Measurements from ENCODE around the gene PHF2. TPM values are rescaled to one million over a fixed set of nuclear protein-coding genes. Genes with fewer than 3 reads are reported as not detected.

The PHF2 gene
- total and polyA plus RNA-seq, 2 of the 4 experiments (the other 2 are of a cell fraction): 5.9 to 9.5 TPM

DNA sequence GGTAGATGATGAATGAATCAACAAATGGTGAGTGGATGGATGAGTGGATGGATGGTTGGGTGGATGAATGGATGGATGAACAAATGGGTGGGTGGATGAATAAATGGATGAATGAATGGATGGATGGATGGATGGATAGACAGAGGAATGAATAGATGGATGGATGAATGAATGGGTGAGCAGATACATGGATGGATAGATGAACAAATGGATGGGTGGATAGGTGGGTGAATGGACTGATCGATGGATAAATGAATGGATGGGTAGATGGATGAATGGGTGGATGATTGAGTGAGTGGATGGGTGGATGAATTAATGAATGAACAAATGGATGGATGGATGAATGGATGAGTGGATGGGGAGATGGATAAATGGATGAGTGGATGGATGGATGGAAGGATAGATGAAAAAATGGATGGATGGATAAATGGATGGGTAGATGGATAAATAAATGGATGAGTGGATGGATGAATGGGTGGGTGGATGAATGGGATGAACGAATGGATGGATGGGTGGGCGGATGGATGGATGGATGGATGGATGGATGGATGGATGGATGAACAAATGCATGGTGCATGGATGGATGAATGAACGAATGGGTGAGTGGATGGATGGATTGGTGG lies 85.7 kb downstream of the PHF2 start:
- no peak overlapping the region for H2AK9ac ChIP-seq (replicated peaks; ENCODE audit: low read depth, low read length, poor library complexity)
- peaks cover 4% of the 10 kb centered on the region; the same call in 1 of the 2 replicates for H3K9me1 ChIP-seq (ENCODE audit: insufficient read depth, low read length)
- dilution Hi-C loops (cut with HindIII; ENCODE audit: low sequenced_read_pairs, unreplicated experiment) (no loop called here), intact Hi-C loops (cut with micrococcal nuclease) (no loop called here), in situ Hi-C loops (cut with MboI; ENCODE audit: low sequenced_read_pairs) (no loop called here)
- no peak overlapping the region for H4K91ac ChIP-seq (ENCODE audit: insufficient read depth, low read depth, low read length)
- no peak overlapping the region for H2AFZ ChIP-seq (replicated peaks; ENCODE audit: low read length, poor library complexity)
- no peak overlapping the region for H3K14ac ChIP-seq (replicated peaks; ENCODE audit: low read depth, low read length)
- H3K4me2 ChIP-seq (ENCODE audit: low read depth, low read length): no peak overlapping the region
- no peaks in the 10 kb centered on the region; the same call in 1 of the 2 replicates for H4K20me1 ChIP-seq (ENCODE audit: insufficient read depth, low read length)
- ATAC-seq (ENCODE audit: low read depth) (no peak), DNase-seq (no peak)
- POLR2A ChIA-PET (ENCODE audit: unreplicated experiment): no interaction called here
- CTCF ChIA-PET: no interaction called here
- no peak overlapping the region for H3K18ac ChIP-seq (ENCODE audit: low read depth, low read length)
- H4K5ac ChIP-seq (ENCODE audit: low read depth, low read length): no peak overlapping the region
- H2BK20ac ChIP-seq (ENCODE audit: low read depth, low read length): no peak overlapping the region
- H3K79me1 ChIP-seq (ENCODE audit: low read depth in 1 of 2, low read length in 2 of 2): no peaks in the 10 kb centered on the region; a peak in 1 of 4 replicates
- 100% methylated on average over 2 to 4 of the region's 4 CpGs for WGBS, 2 experiments (ENCODE audit: extremely low coverage in 2 of 2, insufficient read length in 1 of 2)
- H3K56ac ChIP-seq (ENCODE audit: extremely low read depth, insufficient read depth, low read length): no peak overlapping the region
- no peak overlapping the region for H2BK120ac ChIP-seq (ENCODE audit: low read depth, low read length)
- no peak overlapping the region for H3K9ac ChIP-seq (ENCODE audit: low read depth, low read length)
- no peaks in the 10 kb centered on the region for H3K27me3 ChIP-seq (ENCODE audit: control insufficient read depth, insufficient read depth, low read length)
- H3K36me3 ChIP-seq (ENCODE audit: control insufficient read depth, insufficient read depth, low read length): peaks cover 51% of the 10 kb centered on the region
- no peaks in the 10 kb centered on the region for H3K4me1 ChIP-seq (ENCODE audit: control insufficient read depth, insufficient read depth, low read length)
- TF ChIP-seq FOS (IDR thresholded peaks at IDR 0.05; ENCODE audit: low read depth, low read length): no peak
- no peak for TF ChIP-seq POLR2A (IDR thresholded peaks at IDR 0.05; ENCODE audit: low read depth, low read length)
- TF ChIP-seq MAFK (IDR thresholded peaks at IDR 0.05; ENCODE audit: low read depth, low read length): no peak
- no peak for TF ChIP-seq MAZ (IDR thresholded peaks at IDR 0.05; ENCODE audit: borderline replicate concordance, low read depth, low read length)
- no peak for TF ChIP-seq BHLHE40 (IDR thresholded peaks at IDR 0.05; ENCODE audit: low read depth, low read length)
- no peak for TF ChIP-seq RFX5 (IDR thresholded peaks at IDR 0.05; ENCODE audit: low read depth, low read length)
- no peak for TF ChIP-seq CHD1 (IDR thresholded peaks at IDR 0.05; ENCODE audit: low read depth, low read length)
- TF ChIP-seq, protein P1, sequence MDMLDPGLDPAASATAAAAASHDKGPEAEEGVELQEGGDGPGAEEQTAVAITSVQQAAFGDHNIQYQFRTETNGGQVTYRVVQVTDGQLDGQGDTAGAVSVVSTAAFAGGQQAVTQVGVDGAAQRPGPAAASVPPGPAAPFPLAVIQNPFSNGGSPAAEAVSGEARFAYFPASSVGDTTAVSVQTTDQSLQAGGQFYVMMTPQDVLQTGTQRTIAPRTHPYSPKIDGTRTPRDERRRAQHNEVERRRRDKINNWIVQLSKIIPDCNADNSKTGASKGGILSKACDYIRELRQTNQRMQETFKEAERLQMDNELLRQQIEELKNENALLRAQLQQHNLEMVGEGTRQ (IDR thresholded peaks at IDR 0.05; ENCODE audit: low read depth, low read length): no peak
- TF ChIP-seq RAD21 (IDR thresholded peaks at IDR 0.05; ENCODE audit: low read length): no peak
- TF ChIP-seq NFE2L2 (IDR thresholded peaks at IDR 0.05; ENCODE audit: low read depth, low read length): no peak
- TF ChIP-seq, protein P2, sequence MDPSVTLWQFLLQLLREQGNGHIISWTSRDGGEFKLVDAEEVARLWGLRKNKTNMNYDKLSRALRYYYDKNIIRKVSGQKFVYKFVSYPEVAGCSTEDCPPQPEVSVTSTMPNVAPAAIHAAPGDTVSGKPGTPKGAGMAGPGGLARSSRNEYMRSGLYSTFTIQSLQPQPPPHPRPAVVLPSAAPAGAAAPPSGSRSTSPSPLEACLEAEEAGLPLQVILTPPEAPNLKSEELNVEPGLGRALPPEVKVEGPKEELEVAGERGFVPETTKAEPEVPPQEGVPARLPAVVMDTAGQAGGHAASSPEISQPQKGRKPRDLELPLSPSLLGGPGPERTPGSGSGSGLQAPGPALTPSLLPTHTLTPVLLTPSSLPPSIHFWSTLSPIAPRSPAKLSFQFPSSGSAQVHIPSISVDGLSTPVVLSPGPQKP (IDR thresholded peaks at IDR 0.05; ENCODE audit: borderline replicate concordance, low read depth, low read length): no peak
- TF ChIP-seq CEBPB (IDR thresholded peaks at IDR 0.05; ENCODE audit: low read depth, low read length): no peak
- no peak for TF ChIP-seq SMC3 (IDR thresholded peaks at IDR 0.05; ENCODE audit: low read depth, low read length)
- TF ChIP-seq MXI1 (IDR thresholded peaks at IDR 0.05; ENCODE audit: borderline replicate concordance, low read depth, low read length): no peak
- TF ChIP-seq, protein P3, sequence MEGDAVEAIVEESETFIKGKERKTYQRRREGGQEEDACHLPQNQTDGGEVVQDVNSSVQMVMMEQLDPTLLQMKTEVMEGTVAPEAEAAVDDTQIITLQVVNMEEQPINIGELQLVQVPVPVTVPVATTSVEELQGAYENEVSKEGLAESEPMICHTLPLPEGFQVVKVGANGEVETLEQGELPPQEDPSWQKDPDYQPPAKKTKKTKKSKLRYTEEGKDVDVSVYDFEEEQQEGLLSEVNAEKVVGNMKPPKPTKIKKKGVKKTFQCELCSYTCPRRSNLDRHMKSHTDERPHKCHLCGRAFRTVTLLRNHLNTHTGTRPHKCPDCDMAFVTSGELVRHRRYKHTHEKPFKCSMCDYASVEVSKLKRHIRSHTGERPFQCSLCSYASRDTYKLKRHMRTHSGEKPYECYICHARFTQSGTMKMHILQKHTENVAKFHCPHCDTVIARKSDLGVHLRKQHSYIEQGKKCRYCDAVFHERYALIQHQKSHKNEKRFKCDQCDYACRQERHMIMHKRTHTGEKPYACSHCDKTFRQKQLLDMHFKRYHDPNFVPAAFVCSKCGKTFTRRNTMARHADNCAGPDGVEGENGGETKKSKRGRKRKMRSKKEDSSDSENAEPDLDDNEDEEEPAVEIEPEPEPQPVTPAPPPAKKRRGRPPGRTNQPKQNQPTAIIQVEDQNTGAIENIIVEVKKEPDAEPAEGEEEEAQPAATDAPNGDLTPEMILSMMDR (conservative IDR thresholded peaks at IDR 0.05; ENCODE audit: low read depth, low read length): no peak
- no peak for TF ChIP-seq RCOR1 (IDR thresholded peaks at IDR 0.05; ENCODE audit: insufficient replicate concordance, low read length)
- no TSS peak for BruUV-seq (replicated peaks)
- no peak overlapping the region for H2AK5ac ChIP-seq (ENCODE audit: low read depth, low read length)
- peak overlapping the region; percentile 15 for H2BK5ac ChIP-seq (ENCODE audit: low read depth, low read length, poor library complexity, severe bottlenecking)
- H4K8ac ChIP-seq (ENCODE audit: low read depth in 2 of 2, low read length in 2 of 2): no peak overlapping the region
- H3K27ac ChIP-seq (ENCODE audit: insufficient read depth, low read length): no peak overlapping the region
- no peak overlapping the region for H3K4me3 ChIP-seq (ENCODE audit: insufficient read depth, low read depth, low read length)
- no peak overlapping the region for H2BK15ac ChIP-seq (ENCODE audit: low read depth, low read length)
- no peak overlapping the region for H3K23ac ChIP-seq (ENCODE audit: low read depth, low read length)
- no peaks in the 10 kb centered on the region for H3K9me3 ChIP-seq (ENCODE audit: control insufficient read depth, insufficient read depth, low read length)
- no peak overlapping the region for H3K4ac ChIP-seq (ENCODE audit: low read depth, low read length)
